AG04450 (cell line): ENCODE data around the gene ZNF469. TPM values are rescaled to one million over a fixed set of nuclear protein-coding genes. Genes with fewer than 3 reads are reported as not detected.

Source experiments
- CTCF ChIA-PET: fragments of 300-600, 350-600 bp; formaldehyde crosslinking; extraction: SDS; loops from one replicate; lab custom pipeline; 2022; ENCODE audit warnings: antibody characterized with exemption, inconsistent platforms; lab: Charles Lee
- POLR2A ChIA-PET: fragments of 350-600 bp; formaldehyde crosslinking; extraction: SDS; loops from one replicate; lab custom pipeline; 2021; ENCODE audit warnings: antibody characterized with exemption, inconsistent platforms; lab: Yijun Ruan, JAX
- DNase-seq: peaks from one replicate; pipeline ENCODE4 v3.0.0-alpha.2; 2011; ENCODE audit warnings: low read depth, low spot score
- H3K27ac ChIP-seq: one replicate; pipeline ENCODE4 v1.5.1; 2012; ENCODE audit warnings: low read depth, low read length, control low read depth
- H3K27me3 ChIP-seq: one replicate; pipeline ENCODE4 v1.6.0; 2012; ENCODE audit warnings: low read length; ENCODE audit not compliant: control insufficient read depth, insufficient read depth
- H3K4me3 ChIP-seq: 2 replicates; pipeline ENCODE4 v1.5.1; 2011; ENCODE audit warnings: mild to moderate bottlenecking, low read depth, low read length, control low read depth
- H3K9me3 ChIP-seq: 2 replicates; pipeline ENCODE4 v1.5.1; 2012; ENCODE audit warnings: low read length; ENCODE audit not compliant: control insufficient read depth, insufficient read depth
- polyA plus RNA-seq: library from polyadenylated mRNA; depleted of rRNA; stranded (reverse); fragments of >200 nt; gene quantifications from 2 replicates; pipeline ENCODE4 v1.2.3, GENCODE V29; 2011
- TF ChIP-seq, protein P1 (sequence below): IDR thresholded peaks from 2 replicates; pipeline ENCODE4 v1.5.1; 2011; ENCODE audit warnings: low read depth, low read length, control low read depth, inconsistent platforms

Gene ZNF469
- polyA plus RNA-seq, 1 experiment: 2.2 TPM

DNA sequence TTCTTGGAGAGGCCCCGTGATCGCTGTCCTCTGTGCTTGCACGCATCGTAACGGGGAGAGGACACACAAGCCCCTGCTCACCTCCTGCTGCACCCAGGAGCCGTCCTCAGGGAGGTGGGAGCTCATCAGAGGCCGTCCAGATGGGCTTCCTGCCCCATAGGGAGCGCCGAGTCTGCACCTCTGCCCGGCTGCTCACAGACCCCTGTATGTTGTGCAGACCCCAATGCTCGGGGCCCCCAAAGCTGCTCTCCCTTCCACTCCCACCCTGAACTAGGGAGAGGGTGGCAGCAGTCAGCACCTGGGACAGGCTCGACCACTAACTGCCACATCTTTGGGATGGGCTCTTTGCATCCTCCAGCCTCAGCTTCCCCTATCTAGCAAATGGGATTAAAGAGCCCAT lies 4.4 kb upstream of the ZNF469 start:
- Histone ChIP-seq H3K9me3 (no peaks in the 10 kb centered on the region; the same call in 1 of the 2 replicates), H3K27ac (no peak overlapping the region), H3K27me3 (no peaks in the 10 kb centered on the region), H3K4me3 (no peak overlapping the region)
- POLR2A ChIA-PET: no interaction called here
- TF ChIP-seq, protein P1, sequence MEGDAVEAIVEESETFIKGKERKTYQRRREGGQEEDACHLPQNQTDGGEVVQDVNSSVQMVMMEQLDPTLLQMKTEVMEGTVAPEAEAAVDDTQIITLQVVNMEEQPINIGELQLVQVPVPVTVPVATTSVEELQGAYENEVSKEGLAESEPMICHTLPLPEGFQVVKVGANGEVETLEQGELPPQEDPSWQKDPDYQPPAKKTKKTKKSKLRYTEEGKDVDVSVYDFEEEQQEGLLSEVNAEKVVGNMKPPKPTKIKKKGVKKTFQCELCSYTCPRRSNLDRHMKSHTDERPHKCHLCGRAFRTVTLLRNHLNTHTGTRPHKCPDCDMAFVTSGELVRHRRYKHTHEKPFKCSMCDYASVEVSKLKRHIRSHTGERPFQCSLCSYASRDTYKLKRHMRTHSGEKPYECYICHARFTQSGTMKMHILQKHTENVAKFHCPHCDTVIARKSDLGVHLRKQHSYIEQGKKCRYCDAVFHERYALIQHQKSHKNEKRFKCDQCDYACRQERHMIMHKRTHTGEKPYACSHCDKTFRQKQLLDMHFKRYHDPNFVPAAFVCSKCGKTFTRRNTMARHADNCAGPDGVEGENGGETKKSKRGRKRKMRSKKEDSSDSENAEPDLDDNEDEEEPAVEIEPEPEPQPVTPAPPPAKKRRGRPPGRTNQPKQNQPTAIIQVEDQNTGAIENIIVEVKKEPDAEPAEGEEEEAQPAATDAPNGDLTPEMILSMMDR: no peak
- CTCF ChIA-PET: no interaction called here
- DNase-seq: no peak

DNA sequence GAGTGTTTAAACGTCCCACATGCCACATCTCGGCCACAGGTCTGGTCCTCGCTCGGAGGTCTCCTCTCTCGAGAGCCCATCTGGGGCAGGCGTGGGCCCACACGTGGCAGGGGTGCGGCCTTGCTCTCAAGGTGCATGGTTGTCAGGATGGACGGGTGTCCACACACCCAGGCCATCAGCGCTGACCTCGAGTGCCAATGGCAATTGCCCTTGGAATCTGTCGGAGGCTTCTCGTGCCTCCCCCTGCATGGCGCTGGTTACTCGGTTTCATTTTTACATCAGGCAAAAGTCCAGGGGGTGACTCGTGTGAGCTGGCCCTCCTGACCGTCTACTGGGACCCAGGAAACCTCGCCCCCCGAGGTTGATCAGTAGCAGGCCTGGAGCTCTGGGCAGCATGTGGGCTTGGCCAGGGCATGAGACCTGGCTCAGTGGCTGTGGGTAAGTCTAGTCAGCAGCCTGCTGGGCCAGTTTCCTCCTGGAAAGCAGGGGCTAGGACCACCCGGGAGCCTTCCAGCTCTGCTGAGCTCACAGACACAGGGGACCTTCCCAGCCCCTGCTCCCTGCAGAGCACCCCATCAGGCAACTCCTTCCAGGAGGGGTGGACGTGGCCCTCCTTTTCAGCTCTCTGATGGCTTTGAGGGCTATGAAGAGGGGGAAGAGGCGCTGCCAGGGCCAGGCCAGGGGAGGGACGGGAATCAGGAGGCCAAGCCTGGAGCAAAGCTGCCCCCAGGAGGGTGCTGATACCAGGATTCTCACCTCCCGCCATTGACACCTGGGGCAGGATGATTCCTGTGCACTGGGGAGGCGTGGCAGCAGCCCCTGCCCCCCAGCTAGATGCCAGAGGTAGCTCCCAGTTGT lies 3.7 kb upstream of the ZNF469 start:
- H3K9me3 ChIP-seq: no peaks in the 10 kb centered on the region; the same call in 1 of the 2 replicates
- no peak overlapping the region for H3K4me3 ChIP-seq
- H3K27ac ChIP-seq: no peak overlapping the region
- no peaks in the 10 kb centered on the region for H3K27me3 ChIP-seq
- CTCF ChIA-PET: no interaction called here
- no peak for DNase-seq
- POLR2A ChIA-PET: interaction anchor here (1.1 kb wide), 1 partner anchor 14 kb away, joined by 4 read pairs; no protein-coding TSS in a partner anchor
- TF ChIP-seq, protein P1: no peak

GRCh38 chr16:88379694-88380040 lies 3.1 kb upstream of the ZNF469 start:
- no peak overlapping the region for H3K27ac ChIP-seq
- no peaks in the 10 kb centered on the region for H3K27me3 ChIP-seq
- DNase-seq: no peak
- no peaks in the 10 kb centered on the region; the same call in 1 of the 2 replicates for H3K9me3 ChIP-seq
- ChIA-PET POLR2A (interaction anchor here (1.1 kb wide), 1 partner anchor 14 kb away, joined by 4 read pairs; no protein-coding TSS in a partner anchor), CTCF (no interaction called here)
- TF ChIP-seq, protein P1: no peak
- no peak overlapping the region for H3K4me3 ChIP-seq

DNA sequence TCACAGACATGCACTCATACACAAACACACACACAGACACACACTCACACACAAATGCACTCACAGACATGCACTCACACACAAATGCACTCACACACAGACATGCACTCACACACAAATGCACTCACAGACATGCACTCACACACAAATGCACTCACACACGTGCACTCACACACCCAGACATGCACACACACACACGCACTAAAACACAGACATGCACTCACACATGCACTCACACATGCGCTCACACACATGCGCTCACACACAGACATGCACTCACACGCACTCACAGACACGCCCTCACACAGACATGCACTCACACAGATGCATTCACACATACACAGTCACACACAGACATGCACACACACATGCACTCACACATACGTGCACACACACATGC lies 2.7 kb upstream of the ZNF469 start:
- DNase-seq: no peak
- H3K9me3 ChIP-seq: no peaks in the 10 kb centered on the region; the same call in 1 of the 2 replicates
- ChIA-PET POLR2A (no interaction called here), CTCF (no interaction called here)
- no peak overlapping the region for H3K4me3 ChIP-seq
- TF ChIP-seq, protein P1: no peak
- H3K27me3 ChIP-seq: no peaks in the 10 kb centered on the region
- no peak overlapping the region for H3K27ac ChIP-seq

GRCh38 chr16:88380619-88381018 lies 2.1 kb upstream of the ZNF469 start:
- TF ChIP-seq, protein P1: no peak
- H3K27me3 ChIP-seq: no peaks in the 10 kb centered on the region
- no peak for DNase-seq
- no peaks in the 10 kb centered on the region; the same call in 1 of the 2 replicates for H3K9me3 ChIP-seq
- ChIA-PET POLR2A (no interaction called here), CTCF (no interaction called here)
- H3K4me3 ChIP-seq: no peak overlapping the region
- H3K27ac ChIP-seq: no peak overlapping the region
